ENCODE data around the gene MKLN1. TPM values are rescaled to one million over a fixed set of nuclear protein-coding genes. Genes with fewer than 3 reads are reported as not detected.

MKLN1 gene
- total RNA-seq, 1 donor from 2014 or later: 20.4 TPM

DNA sequence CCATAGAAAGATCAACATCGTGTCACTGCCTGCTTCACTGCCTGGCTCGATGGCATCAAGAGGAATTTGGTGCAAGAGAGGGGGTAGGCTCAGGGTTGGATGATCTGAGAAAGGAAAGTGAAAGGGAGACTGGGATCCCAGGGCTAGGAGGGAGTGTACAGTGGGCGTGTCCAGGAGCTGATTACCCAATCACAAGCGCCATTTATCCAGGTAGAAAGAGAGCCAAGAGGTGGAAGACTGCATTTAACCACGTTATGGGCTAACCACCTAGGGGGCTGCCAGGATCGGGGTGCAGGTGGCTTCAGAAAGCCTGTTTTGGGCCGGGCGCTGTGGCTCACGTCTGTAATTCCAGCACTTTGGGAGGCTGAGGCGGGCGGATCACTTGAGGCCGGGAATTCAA is 218.4 kb downstream of the MKLN1 start:
- peak; percentile 58 to 60 for DNase-seq (ENCODE audit: low read depth in 2 of 2)

Other genes with a start within 250 kb of the MKLN1 start
- 75.0 and 152 TPM in 2 replicates for gene PODXL, start 228.8 kb downstream of the MKLN1 start, total RNA-seq